Measurements from ENCODE around the gene FLYWCH1.

FLYWCH1 gene

DNA sequence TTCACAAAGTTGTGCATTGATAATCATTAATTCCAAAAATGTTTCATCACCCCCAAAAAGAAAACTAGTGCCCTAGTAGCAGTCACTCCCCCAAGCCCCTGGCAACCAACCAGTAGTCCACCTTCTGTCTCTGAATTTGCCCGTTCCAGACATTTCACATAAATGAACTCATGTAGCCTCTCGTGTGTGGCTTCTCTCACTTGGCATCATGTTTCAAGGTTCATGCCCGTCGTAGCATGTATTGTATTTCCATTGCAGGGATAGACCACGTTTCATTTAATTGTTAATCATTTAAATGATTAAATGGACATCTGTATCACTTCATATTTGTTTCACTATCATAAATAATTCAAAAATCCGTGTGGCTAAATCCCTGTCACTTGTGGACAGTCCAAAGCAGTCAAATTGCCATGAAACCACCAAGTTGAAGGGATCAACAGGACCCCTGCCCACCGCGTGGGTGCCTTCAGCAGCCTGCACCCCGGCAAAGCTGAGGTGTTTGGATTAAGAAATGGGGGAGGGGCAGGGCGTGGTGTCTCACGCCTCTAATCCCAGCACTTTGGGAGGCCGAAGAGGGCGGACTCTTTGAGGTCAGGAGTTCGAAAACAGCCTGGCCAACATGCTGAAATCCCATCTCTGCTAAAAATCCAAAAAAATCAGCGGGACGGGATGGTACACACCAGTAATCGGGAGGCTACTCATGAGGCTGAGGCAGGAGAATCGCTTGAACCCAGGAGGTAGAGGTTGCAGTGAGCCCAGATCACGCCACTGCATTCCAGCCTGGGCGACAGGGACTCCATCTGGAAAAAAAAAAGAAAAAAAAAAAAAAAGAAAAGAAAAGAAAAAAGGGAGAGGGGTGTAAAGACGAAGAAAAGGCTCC is 37.5 kb upstream of the FLYWCH1 start:
- H3K4me3 ChIP-seq (ENCODE audit: control insufficient read depth, low read depth, low read length): no peak overlapping the region
- no peak for DNase-seq (ENCODE audit: low read depth)
- TF ChIP-seq, protein P1, sequence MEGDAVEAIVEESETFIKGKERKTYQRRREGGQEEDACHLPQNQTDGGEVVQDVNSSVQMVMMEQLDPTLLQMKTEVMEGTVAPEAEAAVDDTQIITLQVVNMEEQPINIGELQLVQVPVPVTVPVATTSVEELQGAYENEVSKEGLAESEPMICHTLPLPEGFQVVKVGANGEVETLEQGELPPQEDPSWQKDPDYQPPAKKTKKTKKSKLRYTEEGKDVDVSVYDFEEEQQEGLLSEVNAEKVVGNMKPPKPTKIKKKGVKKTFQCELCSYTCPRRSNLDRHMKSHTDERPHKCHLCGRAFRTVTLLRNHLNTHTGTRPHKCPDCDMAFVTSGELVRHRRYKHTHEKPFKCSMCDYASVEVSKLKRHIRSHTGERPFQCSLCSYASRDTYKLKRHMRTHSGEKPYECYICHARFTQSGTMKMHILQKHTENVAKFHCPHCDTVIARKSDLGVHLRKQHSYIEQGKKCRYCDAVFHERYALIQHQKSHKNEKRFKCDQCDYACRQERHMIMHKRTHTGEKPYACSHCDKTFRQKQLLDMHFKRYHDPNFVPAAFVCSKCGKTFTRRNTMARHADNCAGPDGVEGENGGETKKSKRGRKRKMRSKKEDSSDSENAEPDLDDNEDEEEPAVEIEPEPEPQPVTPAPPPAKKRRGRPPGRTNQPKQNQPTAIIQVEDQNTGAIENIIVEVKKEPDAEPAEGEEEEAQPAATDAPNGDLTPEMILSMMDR (conservative IDR thresholded peaks at IDR 0.05; ENCODE audit: control insufficient read depth, insufficient read depth, low read depth, low read length): no peak

DNA sequence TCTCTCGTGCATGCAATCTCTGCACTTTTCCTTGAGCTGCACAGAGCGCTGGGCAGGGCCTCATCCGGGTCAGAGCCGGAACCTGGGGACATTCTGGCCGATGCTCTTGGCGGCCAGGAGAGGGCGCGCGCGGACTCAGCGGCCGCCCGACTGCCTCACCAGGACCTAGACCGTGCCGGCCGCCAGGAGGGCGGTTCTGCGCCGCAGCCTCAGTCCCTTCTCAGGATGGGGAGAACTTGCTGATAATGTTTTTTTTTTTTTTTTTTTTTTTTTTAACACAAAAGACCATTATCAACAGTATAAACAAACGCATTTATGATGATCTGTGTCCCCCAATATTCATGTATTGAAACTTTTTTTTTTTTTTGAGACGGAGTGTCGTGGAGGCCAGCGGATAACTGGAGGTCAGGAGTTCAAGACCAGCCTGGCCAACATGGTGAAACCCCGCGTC is 36.8 kb upstream of the FLYWCH1 start:
- TF ChIP-seq, protein P1 (conservative IDR thresholded peaks at IDR 0.05; ENCODE audit: control insufficient read depth, insufficient read depth, low read depth, low read length): peak; percentile 65
- no peak overlapping the region for H3K4me3 ChIP-seq (ENCODE audit: control insufficient read depth, low read depth, low read length)
- peak; percentile 75 for DNase-seq (ENCODE audit: low read depth)

DNA sequence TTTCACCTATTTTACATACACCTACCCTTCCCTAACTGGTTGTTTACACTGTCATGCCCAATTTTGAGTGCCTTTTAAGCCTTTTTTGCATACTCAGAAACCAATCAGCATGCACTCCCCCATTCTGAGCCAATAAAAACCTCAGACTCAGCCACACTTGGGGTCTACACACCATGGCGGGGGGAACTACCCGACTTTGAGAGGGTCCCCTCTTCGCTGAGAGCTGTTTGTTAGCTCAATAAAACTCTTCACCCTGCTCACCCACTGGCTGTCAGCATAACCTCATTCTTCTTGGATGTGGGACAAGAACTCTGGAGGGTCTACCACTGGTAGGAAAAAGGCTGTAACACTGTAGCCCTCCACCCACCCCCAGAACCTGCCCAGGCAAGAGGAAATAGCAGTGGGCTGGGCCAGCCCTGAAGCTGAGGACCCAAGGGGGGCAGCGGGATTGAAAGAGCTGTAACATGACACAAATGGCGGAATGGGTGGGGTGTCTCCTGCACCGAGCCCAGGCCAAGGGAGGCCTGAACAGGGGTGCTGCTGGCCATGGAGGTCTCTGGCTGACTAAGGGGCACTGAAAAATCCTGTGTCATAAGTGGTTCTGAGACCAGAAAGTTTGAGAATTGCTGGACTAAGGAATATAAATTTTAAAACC is 31.8 kb upstream of the FLYWCH1 start:
- TF ChIP-seq, protein P1 (conservative IDR thresholded peaks at IDR 0.05; ENCODE audit: control insufficient read depth, insufficient read depth, low read depth, low read length): no peak
- DNase-seq (ENCODE audit: low read depth): no peak
- no peak overlapping the region for H3K4me3 ChIP-seq (ENCODE audit: control insufficient read depth, low read depth, low read length)

DNA sequence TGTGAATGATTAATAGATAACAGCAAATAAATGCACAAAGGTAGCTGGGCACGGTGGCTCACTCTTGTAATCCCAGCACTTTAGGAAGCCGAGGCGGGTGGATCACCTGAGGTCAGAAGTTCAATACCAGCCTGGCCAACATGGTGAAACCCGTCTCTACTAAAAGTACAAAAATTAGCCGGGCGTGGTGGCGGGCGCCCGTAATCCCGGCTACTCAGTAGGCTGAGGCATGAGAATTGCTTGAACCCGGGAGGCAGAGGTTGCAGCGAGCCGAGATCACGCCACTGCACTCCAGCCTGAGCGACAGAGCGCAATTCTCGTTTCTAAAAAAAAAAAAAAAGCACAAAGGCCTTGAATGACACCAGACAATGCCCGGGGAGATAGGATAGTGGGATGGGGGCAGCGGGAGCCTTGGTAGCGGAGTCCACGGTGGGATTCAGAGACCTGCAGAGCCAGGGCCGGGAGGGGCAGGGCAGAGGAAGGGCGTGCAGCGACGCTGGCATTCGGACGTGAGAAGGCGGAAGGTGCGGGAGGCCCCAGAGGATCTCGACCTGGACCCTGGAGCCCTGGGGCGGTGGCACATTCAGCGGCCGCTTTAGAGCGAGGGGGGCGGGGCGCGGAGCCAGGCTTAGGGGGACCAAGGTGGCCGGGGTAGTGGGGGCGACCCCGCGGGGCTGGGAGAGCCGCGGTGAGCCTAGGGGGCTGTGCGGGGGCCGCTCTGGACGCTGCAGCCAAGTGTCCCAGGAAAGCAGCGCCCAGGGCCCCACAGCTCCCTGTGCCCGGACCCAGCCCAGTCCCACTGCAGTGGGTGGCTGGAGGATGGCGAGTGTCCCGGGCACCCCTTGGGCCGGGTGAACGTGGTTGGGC is 29.7 kb upstream of the FLYWCH1 start:
- TF ChIP-seq, protein P1 (conservative IDR thresholded peaks at IDR 0.05; ENCODE audit: control insufficient read depth, insufficient read depth, low read depth, low read length): no peak
- H3K4me3 ChIP-seq (ENCODE audit: control insufficient read depth, low read depth, low read length): peak overlapping the region; percentile 78
- DNase-seq (ENCODE audit: low read depth): no peak

DNA sequence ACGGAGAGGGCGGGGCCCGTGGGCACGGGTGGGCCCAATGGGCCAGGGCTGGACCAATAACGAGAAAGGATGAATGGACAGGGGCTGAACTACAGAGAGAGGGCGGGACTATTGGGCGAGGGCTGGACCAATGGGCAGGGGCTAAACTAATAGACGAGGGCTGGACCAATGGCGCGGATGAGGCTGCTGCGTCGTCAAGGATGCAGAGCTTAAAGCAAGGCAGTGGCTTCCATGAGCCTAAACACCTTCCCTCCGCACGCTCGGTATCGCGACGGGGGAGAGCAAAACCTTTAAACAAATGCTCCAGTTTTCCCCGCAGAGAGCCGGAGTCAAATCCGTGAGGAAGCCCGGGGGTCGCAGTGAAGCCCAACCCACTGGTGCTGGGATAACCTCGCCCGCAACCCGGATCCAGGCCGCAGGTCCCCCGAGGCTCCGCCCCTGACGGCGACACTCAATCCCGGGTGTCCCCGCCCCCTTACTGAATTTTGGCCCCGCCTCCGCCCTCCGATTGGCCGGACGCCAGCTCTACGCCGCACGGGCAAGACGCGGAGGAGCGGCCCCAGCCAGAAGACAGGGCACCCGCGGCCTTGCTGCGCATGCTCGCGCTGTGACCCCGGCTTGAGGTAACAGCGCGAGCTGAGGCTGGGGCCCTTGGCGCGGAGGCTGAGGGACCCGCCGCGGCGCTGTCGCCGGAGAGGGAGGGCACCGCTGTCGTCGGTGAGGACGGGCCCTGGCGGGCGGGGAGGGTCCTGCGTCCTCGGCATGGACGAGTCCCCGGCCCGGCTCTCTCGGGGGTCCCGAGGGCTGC is 28.9 kb upstream of the FLYWCH1 start, which contains the start of gene FLYWCH2:
Gene FLYWCH2 (plus strand): TSS at position 566 of the 808 bp plus-strand sequence. CDS start 13,235 bp downstream, outside the sequence.
- peak; percentile 98 for DNase-seq (ENCODE audit: low read depth)
- peak within 1 kb of the TSS; percentile 78 for H3K4me3 ChIP-seq (ENCODE audit: control insufficient read depth, low read depth, low read length)
- TF ChIP-seq, protein P1 (conservative IDR thresholded peaks at IDR 0.05; ENCODE audit: control insufficient read depth, insufficient read depth, low read depth, low read length): no peak

Measured in fibroblast of mammary gland (primary cell).